Measurements from ENCODE around the gene ERBB2.
"Not testable (repeated sequence)": the region's sequence is repeated elsewhere in the genome, so short reads cannot be mapped to it uniquely, and the experiment has no call there.

ERBB2 gene

GRCh38 chr17:39705786-39706348 is 6.0 kb downstream of the ERBB2 start:
- DNase-seq: no peak

- DNase-seq: no peak
Observed at GRCh38 chr17:39706383-39706782, 6.5 kb downstream of the ERBB2 start.

DNA sequence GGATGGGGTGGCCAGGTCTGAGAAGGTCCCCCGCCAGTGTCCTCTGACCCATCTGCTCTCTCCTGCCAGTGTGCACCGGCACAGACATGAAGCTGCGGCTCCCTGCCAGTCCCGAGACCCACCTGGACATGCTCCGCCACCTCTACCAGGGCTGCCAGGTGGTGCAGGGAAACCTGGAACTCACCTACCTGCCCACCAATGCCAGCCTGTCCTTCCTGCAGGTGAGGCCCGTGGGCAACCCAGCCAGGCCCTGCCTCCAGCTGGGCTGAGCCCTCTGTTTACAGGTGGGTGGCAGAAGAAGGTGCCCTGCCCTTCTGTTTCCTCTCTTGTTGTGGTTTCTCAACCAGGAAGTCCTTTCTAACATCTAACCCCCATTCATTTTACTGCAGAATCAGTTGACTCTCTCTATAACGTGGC is 7.1 kb downstream of the ERBB2 start:
- no peak for DNase-seq

DNA sequence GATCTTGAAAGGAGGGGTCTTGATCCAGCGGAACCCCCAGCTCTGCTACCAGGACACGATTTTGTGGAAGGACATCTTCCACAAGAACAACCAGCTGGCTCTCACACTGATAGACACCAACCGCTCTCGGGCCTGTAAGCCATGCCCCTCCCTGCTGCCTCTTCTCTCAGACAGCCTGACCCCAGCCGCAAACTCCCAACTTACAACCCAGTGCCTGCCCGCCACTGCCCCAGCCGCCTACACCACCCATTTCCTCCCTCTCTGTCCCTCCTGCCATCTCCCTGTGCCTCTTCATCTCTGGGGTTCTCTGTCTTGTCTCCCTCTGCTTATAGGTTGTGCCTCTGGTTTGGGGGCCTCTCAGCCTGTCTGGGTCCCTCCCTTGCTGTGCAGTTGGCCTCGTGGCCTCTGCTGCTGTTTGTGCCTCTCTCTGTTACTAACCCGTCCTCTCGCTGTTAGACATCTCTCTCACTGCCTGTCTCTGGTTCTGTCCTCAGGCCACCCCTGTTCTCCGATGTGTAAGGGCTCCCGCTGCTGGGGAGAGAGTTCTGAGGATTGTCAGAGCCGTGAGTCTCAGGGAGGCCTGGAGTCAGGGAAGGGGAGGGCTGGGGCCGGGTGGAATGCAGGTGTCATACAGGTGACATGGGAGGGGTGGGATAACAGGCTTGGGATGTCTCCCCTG is 9.6 kb downstream of the ERBB2 start:
- no peak for DNase-seq

GRCh38 chr17:39709998-39710964 is 10.4 kb downstream of the ERBB2 start:
- no peak for DNase-seq

GRCh38 chr17:39711071-39711470 is 11.2 kb downstream of the ERBB2 start:
- DNase-seq: not testable (repeated sequence)

GRCh38 chr17:39711851-39712250 is 12.0 kb downstream of the ERBB2 start:
- DNase-seq: no peak

DNA sequence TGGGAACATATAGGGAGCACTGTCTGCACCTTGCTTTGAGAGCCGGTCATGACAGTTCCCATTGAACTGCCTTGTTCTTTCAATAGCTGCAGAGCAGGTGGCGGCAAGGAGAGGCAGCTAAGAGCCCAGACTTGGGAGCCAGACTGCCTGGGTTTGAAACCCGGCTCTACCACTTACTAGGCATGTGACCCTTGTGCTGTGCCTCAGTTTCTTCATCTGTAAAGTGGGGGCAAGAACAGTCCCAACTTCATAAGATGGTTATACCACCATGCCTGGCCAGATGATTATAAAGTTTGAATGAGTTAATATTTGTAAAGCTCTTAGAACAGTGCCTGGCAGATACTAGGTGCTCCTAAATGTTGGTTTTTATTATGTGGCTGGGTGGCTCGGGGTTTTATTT is 14.4 kb downstream of the ERBB2 start:
- DNase-seq: no peak

GRCh38 chr17:39715375-39716072 is 15.7 kb downstream of the ERBB2 start:
- DNase-seq: no peak

GRCh38 chr17:39716073-39716818 is 16.4 kb downstream of the ERBB2 start:
- no peak for DNase-seq

GRCh38 chr17:39716879-39717536 is 17.1 kb downstream of the ERBB2 start:
- DNase-seq: no peak

DNA sequence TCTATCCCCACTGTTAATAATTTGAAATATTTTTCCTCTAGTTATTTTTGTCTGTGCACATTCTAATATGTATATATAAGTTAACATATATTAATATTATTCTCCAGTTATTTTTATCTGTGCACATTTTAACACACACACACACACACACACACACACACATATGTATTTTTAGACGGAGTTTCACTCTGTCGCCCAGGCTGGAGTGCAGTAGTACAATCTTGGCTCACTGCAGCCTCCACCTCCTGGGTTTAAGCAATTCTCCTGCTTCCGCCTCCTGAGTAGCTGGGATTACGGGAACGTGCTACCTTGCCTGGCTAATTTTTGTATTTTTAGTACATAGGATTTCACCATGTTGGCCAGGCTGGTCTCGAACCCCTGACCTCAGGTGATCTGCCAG is 17.8 kb downstream of the ERBB2 start:
- no peak for DNase-seq

DNA sequence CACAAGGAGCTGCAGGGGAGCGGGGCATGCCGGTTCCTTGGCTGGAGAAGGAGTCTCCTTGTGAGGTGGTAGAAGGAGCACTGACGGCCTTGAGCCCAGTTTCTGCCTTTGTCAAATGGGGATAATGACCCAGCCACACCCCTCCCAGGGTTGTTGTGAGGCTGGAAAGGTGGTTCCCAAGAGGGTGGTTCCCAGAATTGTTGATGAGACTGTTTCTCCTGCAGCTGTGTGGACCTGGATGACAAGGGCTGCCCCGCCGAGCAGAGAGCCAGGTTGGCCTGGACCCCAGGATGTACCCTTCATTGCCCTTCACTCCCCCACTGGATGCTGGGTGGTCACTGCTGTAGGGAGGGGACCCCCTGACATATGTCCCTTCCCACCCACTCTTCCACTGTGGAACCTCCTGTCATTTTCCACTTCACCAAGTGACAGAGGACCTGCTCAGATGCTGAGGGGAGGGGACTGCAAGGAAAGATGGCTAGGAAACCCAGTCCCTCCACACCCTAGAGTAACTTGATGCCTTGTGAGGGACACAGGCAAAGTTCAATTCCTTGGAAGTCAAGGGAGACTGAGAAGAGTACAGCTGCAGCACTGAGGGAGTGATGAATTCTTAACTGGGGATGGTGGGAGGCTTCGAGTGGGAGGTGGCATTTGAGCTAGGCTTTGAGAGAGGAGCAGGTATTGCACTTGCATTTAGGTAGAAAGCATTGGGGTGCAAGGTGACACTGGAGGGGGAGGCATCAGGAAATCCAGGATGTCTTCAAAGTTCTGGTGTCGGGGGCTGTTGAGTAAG is 19.9 kb downstream of the ERBB2 start:
- no peak for DNase-seq

DNA sequence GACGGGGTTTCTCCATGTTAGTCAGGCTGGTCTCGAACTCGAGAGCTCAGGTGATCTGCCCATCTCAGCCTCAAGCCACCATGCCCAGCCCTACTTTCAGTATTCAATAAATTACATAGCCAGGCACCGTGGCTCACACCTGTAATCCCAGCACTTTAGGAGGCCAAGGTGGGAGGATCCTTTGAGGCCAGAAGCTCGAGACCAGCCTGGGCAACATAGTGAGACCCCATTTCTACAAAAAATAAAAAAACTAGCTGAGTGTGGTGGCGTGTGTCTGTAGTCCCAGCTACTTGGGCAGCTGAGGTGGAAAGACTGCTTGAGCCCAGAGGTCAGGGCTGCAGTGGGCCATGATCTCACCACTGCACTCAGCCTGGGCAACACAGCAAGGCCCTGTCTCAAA is 22.2 kb downstream of the ERBB2 start:
- DNase-seq: no peak

GRCh38 chr17:39722965-39723848 is 23.3 kb downstream of the ERBB2 start:
- DNase-seq: no peak

DNA sequence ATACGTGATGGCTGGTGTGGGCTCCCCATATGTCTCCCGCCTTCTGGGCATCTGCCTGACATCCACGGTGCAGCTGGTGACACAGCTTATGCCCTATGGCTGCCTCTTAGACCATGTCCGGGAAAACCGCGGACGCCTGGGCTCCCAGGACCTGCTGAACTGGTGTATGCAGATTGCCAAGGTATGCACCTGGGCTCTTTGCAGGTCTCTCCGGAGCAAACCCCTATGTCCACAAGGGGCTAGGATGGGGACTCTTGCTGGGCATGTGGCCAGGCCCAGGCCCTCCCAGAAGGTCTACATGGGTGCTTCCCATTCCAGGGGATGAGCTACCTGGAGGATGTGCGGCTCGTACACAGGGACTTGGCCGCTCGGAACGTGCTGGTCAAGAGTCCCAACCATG is 24.9 kb downstream of the ERBB2 start:
- DNase-seq: no peak

DNA sequence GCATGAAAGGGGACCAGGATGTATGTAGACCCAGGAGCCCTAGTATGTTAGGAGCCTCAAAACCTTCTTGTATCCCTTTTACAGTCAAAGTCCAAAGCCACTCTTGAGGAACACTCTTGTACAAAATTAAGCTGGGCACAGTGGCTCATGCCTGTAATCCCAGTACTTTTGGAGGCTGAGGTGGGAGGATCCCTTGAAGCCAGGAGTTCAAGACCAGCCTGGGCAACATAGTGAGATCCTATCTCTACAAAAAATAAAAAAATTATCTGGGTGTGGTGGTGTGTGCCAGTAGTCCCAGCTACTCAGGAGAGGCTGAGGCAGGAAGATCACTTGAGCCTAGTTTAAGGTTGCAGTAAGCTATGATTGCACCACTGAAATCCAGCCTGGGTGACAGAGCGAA is 26.1 kb downstream of the ERBB2 start:
- not testable (repeated sequence) for DNase-seq

DNA sequence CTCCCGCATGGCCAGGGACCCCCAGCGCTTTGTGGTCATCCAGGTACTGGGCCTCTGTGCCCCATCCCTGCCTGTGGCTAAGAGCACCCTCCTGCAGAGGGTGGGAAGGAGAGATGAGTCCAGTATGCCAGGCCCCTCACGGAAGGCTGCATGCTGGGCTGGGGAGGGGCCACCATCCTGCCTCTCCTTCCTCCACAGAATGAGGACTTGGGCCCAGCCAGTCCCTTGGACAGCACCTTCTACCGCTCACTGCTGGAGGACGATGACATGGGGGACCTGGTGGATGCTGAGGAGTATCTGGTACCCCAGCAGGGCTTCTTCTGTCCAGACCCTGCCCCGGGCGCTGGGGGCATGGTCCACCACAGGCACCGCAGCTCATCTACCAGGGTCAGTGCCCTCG is 26.8 kb downstream of the ERBB2 start:
- no peak for DNase-seq

GRCh38 chr17:39727556-39727955 is 27.7 kb downstream of the ERBB2 start:
- no peak for DNase-seq

DNA sequence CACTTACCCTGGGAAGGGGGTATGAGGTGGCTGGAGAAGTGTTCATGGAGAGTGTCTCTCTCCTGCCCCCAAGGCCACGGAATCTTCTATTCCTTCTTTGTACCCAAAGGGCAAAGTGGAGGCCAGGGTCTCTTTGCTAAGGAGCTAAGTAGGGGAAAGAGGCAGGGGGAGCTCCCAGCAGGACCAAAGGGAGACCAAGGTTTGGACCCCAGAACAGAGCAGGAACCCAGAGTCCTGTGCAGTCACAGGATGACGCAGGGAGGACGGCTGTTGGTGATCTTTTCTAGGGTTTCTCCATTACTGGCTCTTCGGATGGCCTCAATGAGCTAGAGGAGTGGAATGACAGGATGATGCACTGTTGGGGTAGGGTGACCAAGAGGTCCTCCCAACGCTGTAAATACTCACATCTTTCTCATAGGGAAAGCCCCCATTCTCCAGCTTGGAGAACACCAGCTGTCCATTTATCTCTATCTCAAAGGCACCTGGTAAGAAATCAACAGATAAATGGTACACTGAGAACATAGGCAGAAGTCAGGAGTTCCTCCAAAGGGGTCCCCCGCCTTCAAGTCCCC is 29.5 kb downstream of the ERBB2 start:
- DNase-seq: no peak

Data from activated effector memory CD4-positive, alpha-beta T cell treated with Interleukin-2 at 50 U/mL for 16 hours (primary cell).